ENCODE measurements around the gene CPLX1.

The CPLX1 gene

GRCh38 chr4:832108-832507 is 6.2 kb upstream of the CPLX1 start:
- Histone ChIP-seq H3K36me3 (ENCODE audit: insufficient read depth, low read length) (no peaks in the 10 kb centered on the region), H2AFZ (ENCODE audit: low read length, unreplicated experiment) (no peak overlapping the region), H3K27me3 (ENCODE audit: insufficient read depth, low read length) (peaks cover 14% of the 10 kb centered on the region), H3K79me2 (ENCODE audit: control insufficient read depth, insufficient read depth, low read length, unreplicated experiment) (no peaks in the 10 kb centered on the region), H3K4me3 (ENCODE audit: low read depth, low read length) (no peak overlapping the region), H3K4me1 (ENCODE audit: control insufficient read depth, insufficient read depth, low read length, unreplicated experiment) (no peaks in the 10 kb centered on the region), H3K27ac (ENCODE audit: low read depth, low read length) (no peak overlapping the region)

GRCh38 chr4:831483-831805 is 5.5 kb upstream of the CPLX1 start:
- no peak overlapping the region for H3K27ac ChIP-seq (ENCODE audit: low read depth, low read length)
- H3K4me3 ChIP-seq (ENCODE audit: low read depth, low read length), result no peak overlapping the region
- no peaks in the 10 kb centered on the region for H3K79me2 ChIP-seq (ENCODE audit: control insufficient read depth, insufficient read depth, low read length, unreplicated experiment)
- H3K27me3 ChIP-seq (ENCODE audit: insufficient read depth, low read length), result peaks cover 20% of the 10 kb centered on the region
- H3K36me3 ChIP-seq (ENCODE audit: insufficient read depth, low read length), result no peaks in the 10 kb centered on the region
- no peak overlapping the region for H2AFZ ChIP-seq (ENCODE audit: low read length, unreplicated experiment)
- no peaks in the 10 kb centered on the region for H3K4me1 ChIP-seq (ENCODE audit: control insufficient read depth, insufficient read depth, low read length, unreplicated experiment)

GRCh38 chr4:830601-831482 is 4.9 kb upstream of the CPLX1 start:
- no peak overlapping the region for H3K4me3 ChIP-seq (ENCODE audit: low read depth, low read length)
- no peak overlapping the region for H3K27ac ChIP-seq (ENCODE audit: low read depth, low read length)
- no peaks in the 10 kb centered on the region for H3K36me3 ChIP-seq (ENCODE audit: insufficient read depth, low read length)
- H3K27me3 ChIP-seq (ENCODE audit: insufficient read depth, low read length), result peaks cover 20% of the 10 kb centered on the region
- H2AFZ ChIP-seq (ENCODE audit: low read length, unreplicated experiment), result no peak overlapping the region
- no peaks in the 10 kb centered on the region for H3K79me2 ChIP-seq (ENCODE audit: control insufficient read depth, insufficient read depth, low read length, unreplicated experiment)
- H3K4me1 ChIP-seq (ENCODE audit: control insufficient read depth, insufficient read depth, low read length, unreplicated experiment), result no peaks in the 10 kb centered on the region

GRCh38 chr4:829761-830600 is 4.1 kb upstream of the CPLX1 start:
- peaks cover 29% of the 10 kb centered on the region for H3K27me3 ChIP-seq (ENCODE audit: insufficient read depth, low read length)
- H3K79me2 ChIP-seq (ENCODE audit: control insufficient read depth, insufficient read depth, low read length, unreplicated experiment), result no peaks in the 10 kb centered on the region
- H3K4me1 ChIP-seq (ENCODE audit: control insufficient read depth, insufficient read depth, low read length, unreplicated experiment), result no peaks in the 10 kb centered on the region
- no peak overlapping the region for H3K4me3 ChIP-seq (ENCODE audit: low read depth, low read length)
- H2AFZ ChIP-seq (ENCODE audit: low read length, unreplicated experiment), result no peak overlapping the region
- no peak overlapping the region for H3K27ac ChIP-seq (ENCODE audit: low read depth, low read length)
- no peaks in the 10 kb centered on the region for H3K36me3 ChIP-seq (ENCODE audit: insufficient read depth, low read length)

- no peak overlapping the region for H3K27ac ChIP-seq (ENCODE audit: low read depth, low read length)
- H3K4me1 ChIP-seq (ENCODE audit: control insufficient read depth, insufficient read depth, low read length, unreplicated experiment), result peaks cover 3% of the 10 kb centered on the region
- no peak overlapping the region for H3K4me3 ChIP-seq (ENCODE audit: low read depth, low read length)
- peaks cover 36% of the 10 kb centered on the region for H3K27me3 ChIP-seq (ENCODE audit: insufficient read depth, low read length)
- no peaks in the 10 kb centered on the region for H3K79me2 ChIP-seq (ENCODE audit: control insufficient read depth, insufficient read depth, low read length, unreplicated experiment)
- no peak overlapping the region for H2AFZ ChIP-seq (ENCODE audit: low read length, unreplicated experiment)
- H3K36me3 ChIP-seq (ENCODE audit: insufficient read depth, low read length), result no peaks in the 10 kb centered on the region
Measured at GRCh38 chr4:829291-829690, 3.4 kb upstream of the CPLX1 start.

- H3K4me3 ChIP-seq (ENCODE audit: low read depth, low read length), result no peak overlapping the region
- no peaks in the 10 kb centered on the region for H3K79me2 ChIP-seq (ENCODE audit: control insufficient read depth, insufficient read depth, low read length, unreplicated experiment)
- no peak overlapping the region for H2AFZ ChIP-seq (ENCODE audit: low read length, unreplicated experiment)
- H3K4me1 ChIP-seq (ENCODE audit: control insufficient read depth, insufficient read depth, low read length, unreplicated experiment), result peaks cover 3% of the 10 kb centered on the region
- no peak overlapping the region for H3K27ac ChIP-seq (ENCODE audit: low read depth, low read length)
- peaks cover 41% of the 10 kb centered on the region for H3K27me3 ChIP-seq (ENCODE audit: insufficient read depth, low read length)
- no peaks in the 10 kb centered on the region for H3K36me3 ChIP-seq (ENCODE audit: insufficient read depth, low read length)
Measured at GRCh38 chr4:828641-829271, 2.8 kb upstream of the CPLX1 start.

- H3K4me1 ChIP-seq (ENCODE audit: control insufficient read depth, insufficient read depth, low read length, unreplicated experiment), result peaks cover 3% of the 10 kb centered on the region
- no peak overlapping the region for H2AFZ ChIP-seq (ENCODE audit: low read length, unreplicated experiment)
Measured at GRCh38 chr4:827209-828081, 1.5 kb upstream of the CPLX1 start.

GRCh38 chr4:826508-827208 is 729 bp upstream of the CPLX1 start:
- Histone ChIP-seq H3K4me1 (ENCODE audit: control insufficient read depth, insufficient read depth, low read length, unreplicated experiment) (peaks cover 3% of the 10 kb centered on the region), H3K36me3 (ENCODE audit: insufficient read depth, low read length) (no peaks in the 10 kb centered on the region), H2AFZ (ENCODE audit: low read length, unreplicated experiment) (no peak overlapping the region), H3K79me2 (ENCODE audit: control insufficient read depth, insufficient read depth, low read length, unreplicated experiment) (no peaks in the 10 kb centered on the region), H3K27me3 (ENCODE audit: insufficient read depth, low read length) (peaks cover 62% of the 10 kb centered on the region), H3K4me3 (ENCODE audit: low read depth, low read length) (peak overlapping the region; percentile 51; the same call in 1 of the 2 replicates), H3K27ac (ENCODE audit: low read depth, low read length) (no peak overlapping the region)

More at GRCh38 chr4:827209-828081, 1.5 kb upstream of the CPLX1 start:
- H3K4me3 ChIP-seq (ENCODE audit: low read depth, low read length), result no peak overlapping the region
- H3K36me3 ChIP-seq (ENCODE audit: insufficient read depth, low read length), result no peaks in the 10 kb centered on the region
- H3K27ac ChIP-seq (ENCODE audit: low read depth, low read length), result no peak overlapping the region
- no peaks in the 10 kb centered on the region for H3K79me2 ChIP-seq (ENCODE audit: control insufficient read depth, insufficient read depth, low read length, unreplicated experiment)
- H3K27me3 ChIP-seq (ENCODE audit: insufficient read depth, low read length), result peaks cover 54% of the 10 kb centered on the region

- Histone ChIP-seq H3K4me3 (ENCODE audit: low read depth, low read length) (peak overlapping the region; percentile 62), H3K27ac (ENCODE audit: low read depth, low read length) (no peak overlapping the region), H2AFZ (ENCODE audit: low read length, unreplicated experiment) (no peak overlapping the region), H3K79me2 (ENCODE audit: control insufficient read depth, insufficient read depth, low read length, unreplicated experiment) (no peaks in the 10 kb centered on the region), H3K36me3 (ENCODE audit: insufficient read depth, low read length) (no peaks in the 10 kb centered on the region), H3K4me1 (ENCODE audit: control insufficient read depth, insufficient read depth, low read length, unreplicated experiment) (peaks cover 3% of the 10 kb centered on the region), H3K27me3 (ENCODE audit: insufficient read depth, low read length) (peaks cover 75% of the 10 kb centered on the region)
Measured at GRCh38 chr4:825063-825970, 612 bp downstream of the CPLX1 start.
